Endodermal cell (in vitro differentiated cells): ENCODE measurements around the gene VSNL1. TPM values are rescaled to one million over a fixed set of nuclear protein-coding genes. Genes with fewer than 3 reads are reported as not detected.

ENCODE experiments used
- DNase-seq: peaks from one replicate; pipeline ENCODE4 v3.0.0-alpha.2; 2017
- H3K27ac ChIP-seq: 2 replicates; pipeline ENCODE4 v1.5.1; 2013; ENCODE audit warnings: mild to moderate bottlenecking, low read depth, low read length, moderate library complexity
- H3K27me3 ChIP-seq: 2 replicates; pipeline ENCODE4 v1.6.1; 2013; ENCODE audit warnings: mild to moderate bottlenecking, low read length, moderate library complexity; ENCODE audit not compliant: insufficient read depth, control insufficient read depth, poor library complexity, severe bottlenecking
- H3K36me3 ChIP-seq: 2 replicates; pipeline ENCODE4 v1.7.0; 2013; ENCODE audit warnings: mild to moderate bottlenecking, low read length, moderate library complexity; ENCODE audit not compliant: control insufficient read depth, insufficient read depth
- H3K4me1 ChIP-seq: one replicate; pipeline ENCODE4 v1.7.0; 2013; ENCODE audit warnings: low read length; ENCODE audit not compliant: control insufficient read depth, insufficient read depth
- H3K4me3 ChIP-seq: 2 replicates; pipeline ENCODE4 v1.5.1; 2013; ENCODE audit warnings: mild to moderate bottlenecking, low read length, moderate library complexity
- H3K9ac ChIP-seq: 2 replicates; pipeline ENCODE4 v1.6.1; 2013; ENCODE audit warnings: mild to moderate bottlenecking, low read length, moderate library complexity; ENCODE audit not compliant: poor library complexity, severe bottlenecking; ENCODE audit errors: extremely low read depth
- H3K9me3 ChIP-seq: 2 replicates; pipeline ENCODE4 v1.6.1; 2013; ENCODE audit warnings: mild to moderate bottlenecking, low read length, moderate library complexity; ENCODE audit not compliant: control insufficient read depth
- H3K27ac Mint-ChIP-seq: 2 replicates; pipeline ENCODE4 v1.8.0; 2020; ENCODE audit warnings: mixed read lengths
- H3K27me3 Mint-ChIP-seq: 2 replicates; pipeline ENCODE4 v1.8.0; 2021; ENCODE audit warnings: mild to moderate bottlenecking, mixed read lengths; ENCODE audit not compliant: insufficient read depth
- H3K36me3 Mint-ChIP-seq: 2 replicates; pipeline ENCODE4 v1.8.0; 2020; ENCODE audit warnings: low read depth, mixed read lengths
- H3K4me1 Mint-ChIP-seq: 2 replicates; pipeline ENCODE4 v1.8.0; 2020; ENCODE audit warnings: mixed read lengths
- H3K4me3 Mint-ChIP-seq: 2 replicates; pipeline ENCODE4 v1.8.0; 2020; ENCODE audit warnings: mild to moderate bottlenecking, moderate library complexity, mixed read lengths
- H3K9me3 Mint-ChIP-seq: 2 replicates; pipeline ENCODE4 v1.8.0; 2020; ENCODE audit warnings: mild to moderate bottlenecking, mixed read lengths
- WGBS, 2 experiments: methylation state at CpG; one replicate each; pipeline versions ENCODE4 v1.1.5 to v1.1.7; 2013; ENCODE audit warnings: missing lambda C conversion rate in 2 of 2, mixed read lengths in 1 of 2; ENCODE audit not compliant: insufficient coverage in 1 of 2, insufficient read length in 1 of 2; 5-methylcytosine and 5-hydroxymethylcytosine counted together
- total RNA-seq, 2 donors: library from RNA; stranded (reverse); fragmentation: NEBNext Ultra II Directional in 1 of 2; extraction: Animal tissue kit (Norgen Biotek cat#: 25700) in 1 of 2; gene quantifications; 2 replicates in 1 of 2; 3 replicates in 1 of 2; pipeline ENCODE4 v1.2.1, GENCODE V29; 2021
- TF ChIP-seq, protein P1 (sequence below): fragments of 200-600 bp; sonication (generic); conservative IDR thresholded peaks from 2 replicates; pipeline ENCODE4 v1.5.0; 2021; ENCODE audit warnings: antibody characterized with exemption, mild to moderate bottlenecking

Gene VSNL1
- total RNA-seq, 2 donors from 2014 or later = 1.4 to 3.3 TPM

DNA sequence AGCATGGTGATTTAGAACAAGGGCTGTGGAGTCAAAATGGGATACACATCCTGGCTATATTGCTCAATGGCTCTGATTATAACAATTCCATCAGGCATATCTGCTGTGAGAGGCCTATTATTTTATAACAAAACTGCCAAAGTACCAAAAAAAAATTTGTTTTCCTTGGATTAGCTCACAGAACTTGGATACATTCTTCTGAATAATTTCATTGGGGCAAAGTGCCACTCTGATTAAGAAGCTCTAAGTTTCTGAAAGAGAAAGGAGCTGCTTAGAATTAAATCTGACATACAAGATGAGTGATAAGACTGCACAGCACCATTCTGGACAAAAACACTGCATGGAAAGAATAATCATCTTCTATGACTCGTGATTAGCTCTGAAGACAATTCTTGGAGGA lies 127.4 kb downstream of the VSNL1 start:
- Mint-ChIP-seq H3K9me3 (no peaks in the 10 kb centered on the region), H3K4me1 (no peaks in the 10 kb centered on the region), H3K4me3 (no peak overlapping the region), H3K36me3 (peaks cover 45% of the 10 kb centered on the region), H3K27ac (no peak overlapping the region), H3K27me3 (no peaks in the 10 kb centered on the region)
- Histone ChIP-seq H3K27me3 (no peaks in the 10 kb centered on the region), H3K4me1 (no peaks in the 10 kb centered on the region), H3K9me3 (no peaks in the 10 kb centered on the region), H3K27ac (no peak overlapping the region), H3K36me3 (peaks cover 65% of the 10 kb centered on the region), H3K4me3 (no peak overlapping the region), H3K9ac (no peak overlapping the region)
- TF ChIP-seq, protein P1, sequence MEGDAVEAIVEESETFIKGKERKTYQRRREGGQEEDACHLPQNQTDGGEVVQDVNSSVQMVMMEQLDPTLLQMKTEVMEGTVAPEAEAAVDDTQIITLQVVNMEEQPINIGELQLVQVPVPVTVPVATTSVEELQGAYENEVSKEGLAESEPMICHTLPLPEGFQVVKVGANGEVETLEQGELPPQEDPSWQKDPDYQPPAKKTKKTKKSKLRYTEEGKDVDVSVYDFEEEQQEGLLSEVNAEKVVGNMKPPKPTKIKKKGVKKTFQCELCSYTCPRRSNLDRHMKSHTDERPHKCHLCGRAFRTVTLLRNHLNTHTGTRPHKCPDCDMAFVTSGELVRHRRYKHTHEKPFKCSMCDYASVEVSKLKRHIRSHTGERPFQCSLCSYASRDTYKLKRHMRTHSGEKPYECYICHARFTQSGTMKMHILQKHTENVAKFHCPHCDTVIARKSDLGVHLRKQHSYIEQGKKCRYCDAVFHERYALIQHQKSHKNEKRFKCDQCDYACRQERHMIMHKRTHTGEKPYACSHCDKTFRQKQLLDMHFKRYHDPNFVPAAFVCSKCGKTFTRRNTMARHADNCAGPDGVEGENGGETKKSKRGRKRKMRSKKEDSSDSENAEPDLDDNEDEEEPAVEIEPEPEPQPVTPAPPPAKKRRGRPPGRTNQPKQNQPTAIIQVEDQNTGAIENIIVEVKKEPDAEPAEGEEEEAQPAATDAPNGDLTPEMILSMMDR = no peak
- DNase-seq = no peak
- 90 to 100% methylated on average over 1 of the region's 1 CpG for WGBS, 2 experiments

DNA sequence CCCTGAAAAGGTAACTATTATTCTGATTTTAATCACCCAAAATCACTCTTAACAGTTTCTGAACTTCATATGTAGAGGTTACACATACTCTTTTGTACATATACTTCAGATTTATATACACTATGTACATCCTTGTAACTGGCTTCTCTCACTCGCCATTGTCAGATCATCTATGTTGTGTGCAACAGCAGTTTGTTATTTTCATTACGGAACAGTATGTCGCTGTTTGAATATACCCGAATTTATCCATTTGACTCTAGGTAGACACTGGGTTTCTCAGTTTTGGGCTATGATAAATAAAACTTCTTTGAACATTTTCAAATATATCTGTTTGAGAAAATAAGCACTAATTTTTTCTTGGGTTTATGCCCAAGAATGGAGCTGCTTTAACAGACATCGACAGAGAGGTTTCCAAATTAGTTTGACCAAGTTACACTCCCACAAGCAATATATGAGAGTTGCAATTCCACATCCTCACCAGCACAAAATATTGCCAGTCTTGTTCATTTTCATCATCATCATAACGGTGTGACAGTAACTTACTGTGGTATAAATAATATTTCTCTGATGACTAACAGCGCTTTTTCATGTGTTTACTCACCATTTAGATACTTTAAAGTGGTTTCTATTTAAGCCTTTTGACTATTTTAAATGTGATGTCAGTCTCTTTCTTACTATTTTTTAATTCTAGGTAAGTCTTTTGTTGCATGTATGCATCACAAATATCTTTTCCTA lies 132.3 kb downstream of the VSNL1 start:
- H3K27ac Mint-ChIP-seq = no peak overlapping the region
- H3K4me3 Mint-ChIP-seq = no peak overlapping the region
- TF ChIP-seq, protein P1 = no peak
- Histone ChIP-seq H3K4me3 (no peak overlapping the region), H3K9ac (no peak overlapping the region), H3K27ac (no peak overlapping the region), H3K4me1 (no peaks in the 10 kb centered on the region), H3K27me3 (no peaks in the 10 kb centered on the region), H3K9me3 (no peaks in the 10 kb centered on the region), H3K36me3 (peaks cover 58% of the 10 kb centered on the region)
- 90 to 94% methylated on average over 4 to 7 of the region's 7 CpGs for WGBS, 2 experiments
- no peaks in the 10 kb centered on the region for H3K27me3 Mint-ChIP-seq
- H3K9me3 Mint-ChIP-seq = no peaks in the 10 kb centered on the region
- peaks cover 35% of the 10 kb centered on the region for H3K36me3 Mint-ChIP-seq
- no peaks in the 10 kb centered on the region for H3K4me1 Mint-ChIP-seq
- no peak for DNase-seq

DNA sequence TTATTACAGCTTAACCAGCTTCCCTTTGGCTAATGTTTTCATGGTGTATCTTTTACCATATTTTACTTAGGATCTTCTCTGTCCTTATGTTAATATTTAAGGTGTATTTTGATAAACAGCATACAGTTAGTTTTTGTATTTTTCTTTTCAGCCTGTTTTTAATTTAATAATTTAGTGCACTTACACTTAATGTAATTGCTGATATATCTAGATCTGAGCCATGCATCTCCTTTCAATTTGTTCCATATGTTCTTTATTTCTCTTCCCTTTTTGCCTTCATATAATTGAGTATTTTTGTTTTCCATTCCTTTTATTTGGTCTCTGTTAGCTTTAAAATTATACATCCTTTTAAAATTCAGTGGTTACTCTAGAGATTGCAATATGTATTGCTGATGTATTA lies 134.3 kb downstream of the VSNL1 start:
- no peak for DNase-seq
- no peak overlapping the region for H3K27ac Mint-ChIP-seq
- H3K4me3 Mint-ChIP-seq = no peak overlapping the region
- peaks cover 33% of the 10 kb centered on the region for H3K36me3 Mint-ChIP-seq
- no peaks in the 10 kb centered on the region for H3K9me3 ChIP-seq
- H3K9ac ChIP-seq = no peak overlapping the region
- TF ChIP-seq, protein P1 = no peak
- no peaks in the 10 kb centered on the region for H3K4me1 ChIP-seq
- H3K27me3 Mint-ChIP-seq = no peaks in the 10 kb centered on the region
- no peak overlapping the region for H3K27ac ChIP-seq
- H3K4me3 ChIP-seq = no peak overlapping the region
- H3K27me3 ChIP-seq = no peaks in the 10 kb centered on the region
- H3K9me3 Mint-ChIP-seq = no peaks in the 10 kb centered on the region
- peaks cover 56% of the 10 kb centered on the region for H3K36me3 ChIP-seq
- H3K4me1 Mint-ChIP-seq = no peaks in the 10 kb centered on the region
